ENCODE results near the gene SDC4.

The SDC4 gene

GRCh38 chr20:45328451-45328850 is 19.8 kb downstream of the SDC4 start:
- no peak for DNase-seq (ENCODE audit: extremely low read depth, low read depth)
- TF ChIP-seq CTCF (IDR thresholded peaks at IDR 0.05; ENCODE audit: low read depth, low read length) = no peak

GRCh38 chr20:45325371-45325770 is 22.9 kb downstream of the SDC4 start:
- DNase-seq (ENCODE audit: extremely low read depth, low read depth) = no peak
- TF ChIP-seq CTCF (IDR thresholded peaks at IDR 0.05; ENCODE audit: low read depth, low read length) = no peak

- TF ChIP-seq CTCF (IDR thresholded peaks at IDR 0.05; ENCODE audit: low read depth, low read length) = no peak
- no peak for DNase-seq (ENCODE audit: extremely low read depth, low read depth)
These were observed 24.5 kb downstream of the SDC4 start for GRCh38 chr20:45323731-45324130.

GRCh38 chr20:45322952-45323383 is 25.3 kb downstream of the SDC4 start:
- DNase-seq (ENCODE audit: extremely low read depth, low read depth) = no peak
- TF ChIP-seq CTCF (IDR thresholded peaks at IDR 0.05; ENCODE audit: low read depth, low read length) = no peak; the same call in 1 of the 2 replicates

GRCh38 chr20:45320948-45321595 is 27.2 kb downstream of the SDC4 start:
- DNase-seq (ENCODE audit: extremely low read depth, low read depth) = no peak
- TF ChIP-seq CTCF (IDR thresholded peaks at IDR 0.05; ENCODE audit: low read depth, low read length) = no peak

- TF ChIP-seq CTCF (IDR thresholded peaks at IDR 0.05; ENCODE audit: low read depth, low read length) = no peak
- DNase-seq (ENCODE audit: extremely low read depth, low read depth) = no peak
These were observed 29.3 kb downstream of the SDC4 start for GRCh38 chr20:45318948-45319347.

GRCh38 chr20:45318386-45318939 is 29.8 kb downstream of the SDC4 start:
- no peak for TF ChIP-seq CTCF (IDR thresholded peaks at IDR 0.05; ENCODE audit: low read depth, low read length)
- no peak for DNase-seq (ENCODE audit: extremely low read depth, low read depth)

Measured in AG09319 (cell line).